Activated naive CD8-positive, alpha-beta T cell treated with anti-CD3 and anti-CD28 coated beads for 36 hours (primary cell): Measurements from ENCODE around the gene ACHE. TPM values are rescaled to one million over a fixed set of nuclear protein-coding genes. Genes with fewer than 3 reads are reported as not detected.
A peak's percentile ranks its signal among the peaks of the same experiment; 100 is the strongest.
"Not testable (repeated sequence)": the region's sequence is repeated elsewhere in the genome, so short reads cannot be mapped to it uniquely, and the experiment has no call there.

Experiments used
- DNase-seq: peaks from one replicate; pipeline ENCODE4 v3.0.0; 2021
- H3K27ac Mint-ChIP-seq: one replicate; pipeline ENCODE4 v1.8.0; 2022; ENCODE audit warnings: mild to moderate bottlenecking, moderate library complexity, mixed read lengths
- H3K27me3 Mint-ChIP-seq: one replicate; pipeline ENCODE4 v1.8.0; 2022; ENCODE audit warnings: mild to moderate bottlenecking, mixed read lengths
- H3K36me3 Mint-ChIP-seq: one replicate; pipeline ENCODE4 v1.8.0; 2021; ENCODE audit warnings: mild to moderate bottlenecking, mixed read lengths
- H3K4me1 Mint-ChIP-seq: one replicate; pipeline ENCODE4 v1.8.0; 2021; ENCODE audit warnings: mixed read lengths
- H3K4me3 Mint-ChIP-seq: one replicate; pipeline ENCODE4 v1.8.0; 2022; ENCODE audit warnings: mild to moderate bottlenecking, moderate library complexity, mixed read lengths
- H3K9me3 Mint-ChIP-seq: one replicate; pipeline ENCODE4 v1.8.0; 2022; ENCODE audit warnings: mixed read lengths
- total RNA-seq, 2 experiments: library from RNA; stranded (reverse); gene quantifications; one replicate each; pipeline ENCODE4 v1.2.3, GENCODE V29; 2021

ACHE gene
- total RNA-seq, 2 experiments from 2014 or later = 0.14 TPM; not detected in 1

DNA sequence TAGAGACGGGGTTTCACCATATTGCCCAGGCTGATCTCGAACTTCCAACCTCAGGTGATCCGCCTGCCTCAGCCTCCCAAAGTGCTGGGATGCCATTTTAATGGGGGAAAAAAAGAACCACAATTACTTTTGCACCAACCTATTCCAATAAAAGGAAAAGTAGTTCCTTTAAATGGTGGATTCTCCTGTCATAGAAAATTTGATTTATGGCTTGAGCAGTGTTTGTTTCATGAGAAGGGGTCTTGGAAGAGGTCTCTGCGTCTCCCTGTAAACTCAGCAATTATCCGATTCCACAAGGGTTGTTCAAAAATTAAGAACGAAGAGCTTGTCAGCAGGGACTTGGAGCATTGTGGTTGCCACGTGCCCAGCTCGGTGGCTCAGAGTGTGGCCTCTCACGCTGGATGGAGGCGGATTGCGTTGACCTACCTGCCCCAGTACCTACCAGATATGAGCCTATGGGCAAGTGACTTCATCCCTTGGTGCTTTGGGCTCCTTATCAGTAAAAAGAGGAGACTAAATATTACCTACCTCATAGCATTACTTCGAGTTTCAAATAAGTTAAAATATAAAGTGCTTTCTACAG lies 31.3 kb downstream of the ACHE start:
- Mint-ChIP-seq H3K9me3 (no peaks in the 10 kb centered on the region), H3K27ac (no peak overlapping the region), H3K36me3 (peaks cover 15% of the 10 kb centered on the region), H3K4me3 (no peak overlapping the region), H3K4me1 (peaks cover 16% of the 10 kb centered on the region), H3K27me3 (no peaks in the 10 kb centered on the region)
- DNase-seq = no peak

DNA sequence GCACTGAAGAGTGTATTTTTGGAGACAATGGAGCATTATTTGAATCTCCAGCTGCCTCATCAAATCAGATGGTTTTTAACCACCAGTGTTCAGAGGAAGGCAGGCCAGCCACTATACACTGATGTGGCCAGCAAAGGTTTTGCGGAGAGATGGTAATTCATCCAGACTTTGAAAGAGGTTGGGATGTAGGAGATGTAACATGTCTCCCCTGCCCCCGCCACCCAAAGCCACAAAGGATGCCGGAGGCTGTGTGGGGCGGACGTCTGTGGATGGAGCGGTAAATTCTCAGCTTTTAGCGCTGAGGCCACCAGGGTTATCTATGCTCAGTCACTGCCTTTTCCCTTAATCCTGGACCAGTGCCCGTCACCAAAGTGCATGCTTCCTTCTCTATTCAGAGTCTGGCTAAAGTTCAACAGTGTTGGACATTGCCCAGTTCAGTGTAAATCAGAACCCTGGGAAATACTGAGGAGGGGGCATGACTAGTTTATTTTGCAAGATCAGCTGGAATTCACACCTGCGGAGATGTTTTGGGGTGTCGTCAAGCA lies 32.2 kb downstream of the ACHE start:
- H3K27ac Mint-ChIP-seq = no peak overlapping the region
- no peak for DNase-seq
- H3K4me1 Mint-ChIP-seq = peaks cover 16% of the 10 kb centered on the region
- no peak overlapping the region for H3K4me3 Mint-ChIP-seq
- H3K9me3 Mint-ChIP-seq = no peaks in the 10 kb centered on the region
- no peaks in the 10 kb centered on the region for H3K27me3 Mint-ChIP-seq
- H3K36me3 Mint-ChIP-seq = peaks cover 15% of the 10 kb centered on the region

DNA sequence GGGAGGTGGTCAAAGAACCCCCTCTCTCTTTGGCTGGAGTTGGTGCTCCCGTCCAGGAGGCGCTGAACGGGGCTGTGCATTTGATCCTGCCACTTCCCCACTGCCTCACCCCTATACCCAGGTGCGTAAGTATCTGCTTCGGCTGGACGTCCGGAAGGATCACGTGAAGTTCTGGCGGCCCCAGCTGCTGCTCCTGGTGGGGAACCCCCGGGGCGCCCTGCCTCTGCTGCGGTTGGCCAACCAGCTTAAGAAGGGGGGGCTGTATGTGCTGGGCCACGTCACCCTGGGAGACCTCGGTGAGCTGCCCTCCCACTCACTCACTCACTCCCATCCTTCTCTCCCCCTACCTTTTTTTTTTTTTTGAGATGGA lies 34.1 kb downstream of the ACHE start:
- no peak overlapping the region for H3K4me3 Mint-ChIP-seq
- peaks cover 6% of the 10 kb centered on the region for H3K4me1 Mint-ChIP-seq
- no peak for DNase-seq
- H3K27me3 Mint-ChIP-seq = no peaks in the 10 kb centered on the region
- no peak overlapping the region for H3K27ac Mint-ChIP-seq
- H3K9me3 Mint-ChIP-seq = no peaks in the 10 kb centered on the region
- H3K36me3 Mint-ChIP-seq = peaks cover 10% of the 10 kb centered on the region

DNA sequence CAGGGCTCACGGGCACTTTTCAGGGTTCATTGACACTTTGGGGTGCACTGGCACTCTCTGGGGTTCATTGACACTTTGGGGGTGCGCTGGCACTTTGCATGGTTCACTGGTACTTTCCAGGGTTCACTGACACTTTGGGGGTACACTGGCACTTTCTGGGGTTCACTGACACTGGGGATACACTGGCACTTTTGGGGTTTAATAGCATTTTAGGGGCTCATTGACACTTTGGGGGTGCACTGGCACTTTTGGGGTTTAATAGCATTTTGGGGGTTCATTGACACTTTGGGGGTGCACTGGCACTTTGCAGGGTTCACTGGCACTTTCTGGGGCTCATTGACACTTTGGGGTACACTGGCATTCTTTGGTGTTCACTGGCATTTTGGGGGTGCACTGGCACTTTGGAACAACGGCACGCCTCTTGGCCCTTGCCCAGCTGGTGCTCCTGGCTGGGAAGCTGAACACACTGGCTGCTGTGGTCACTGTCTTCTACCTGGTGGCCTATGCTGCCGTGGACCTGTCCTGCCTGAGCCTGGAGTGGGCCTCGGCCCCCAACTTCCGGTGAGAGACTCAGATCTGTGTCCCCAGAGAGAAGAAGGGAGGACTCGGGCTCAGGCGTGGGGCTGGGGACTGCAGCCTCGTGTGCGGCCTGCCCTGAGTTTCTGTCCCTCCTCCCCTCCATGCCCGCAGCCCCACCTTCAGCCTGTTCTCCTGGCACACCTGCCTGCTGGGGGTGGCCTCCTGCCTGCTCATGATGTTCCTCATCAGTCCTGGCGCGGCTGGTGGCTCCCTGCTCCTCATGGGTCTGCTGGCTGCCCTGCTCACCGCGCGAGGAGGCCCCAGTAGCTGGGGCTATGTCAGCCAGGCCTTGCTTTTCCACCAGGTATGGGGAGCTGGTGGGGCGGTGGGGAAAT lies 34.7 kb downstream of the ACHE start:
- Mint-ChIP-seq H3K36me3 (peaks cover 10% of the 10 kb centered on the region), H3K27me3 (no peaks in the 10 kb centered on the region), H3K4me1 (peaks cover 4% of the 10 kb centered on the region), H3K4me3 (no peak overlapping the region), H3K27ac (no peak overlapping the region), H3K9me3 (no peaks in the 10 kb centered on the region)
- no peak for DNase-seq

DNA sequence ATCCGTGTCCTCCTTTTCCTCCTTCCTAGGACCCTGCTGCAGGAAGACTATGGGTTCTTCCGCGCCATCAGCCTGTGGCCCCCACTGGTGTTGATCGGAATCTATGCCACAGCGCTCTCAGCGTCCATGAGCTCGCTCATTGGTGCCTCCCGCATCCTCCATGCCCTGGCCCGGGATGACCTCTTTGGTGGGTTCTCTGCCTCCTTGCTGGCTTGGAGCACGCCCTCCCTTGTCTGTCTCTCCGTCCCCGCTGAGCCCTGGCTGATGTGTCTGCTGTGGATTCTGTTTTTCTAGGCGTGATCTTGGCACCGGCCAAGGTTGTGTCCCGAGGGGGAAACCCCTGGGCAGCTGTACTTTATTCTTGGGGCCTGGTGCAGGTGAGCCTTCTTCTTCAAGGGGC lies 35.8 kb downstream of the ACHE start:
- Mint-ChIP-seq H3K27me3 (no peaks in the 10 kb centered on the region), H3K4me1 (no peaks in the 10 kb centered on the region), H3K9me3 (no peaks in the 10 kb centered on the region), H3K4me3 (no peak overlapping the region), H3K27ac (no peak overlapping the region), H3K36me3 (peaks cover 10% of the 10 kb centered on the region)
- DNase-seq = no peak

DNA sequence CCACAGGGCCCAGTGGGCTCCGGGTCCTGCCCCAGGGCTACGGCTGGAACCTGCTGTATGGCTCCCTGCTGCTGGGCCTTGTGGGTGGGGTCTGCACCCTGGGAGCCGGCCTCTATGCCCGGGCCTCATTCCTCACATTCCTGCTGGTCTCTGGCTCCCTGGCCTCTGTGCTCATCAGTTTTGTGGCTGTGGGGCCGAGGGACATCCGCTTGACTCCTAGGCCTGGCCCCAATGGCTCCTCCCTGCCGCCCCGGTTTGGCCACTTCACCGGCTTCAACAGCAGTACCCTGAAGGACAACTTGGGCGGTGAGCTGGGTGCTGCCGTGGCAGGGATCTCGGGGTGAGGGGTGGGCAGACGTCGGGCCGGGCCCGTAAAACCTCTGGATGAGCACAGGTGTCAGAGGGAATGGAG lies 38.8 kb downstream of the ACHE start:
- peaks cover 10% of the 10 kb centered on the region for H3K36me3 Mint-ChIP-seq
- no peak overlapping the region for H3K27ac Mint-ChIP-seq

DNA sequence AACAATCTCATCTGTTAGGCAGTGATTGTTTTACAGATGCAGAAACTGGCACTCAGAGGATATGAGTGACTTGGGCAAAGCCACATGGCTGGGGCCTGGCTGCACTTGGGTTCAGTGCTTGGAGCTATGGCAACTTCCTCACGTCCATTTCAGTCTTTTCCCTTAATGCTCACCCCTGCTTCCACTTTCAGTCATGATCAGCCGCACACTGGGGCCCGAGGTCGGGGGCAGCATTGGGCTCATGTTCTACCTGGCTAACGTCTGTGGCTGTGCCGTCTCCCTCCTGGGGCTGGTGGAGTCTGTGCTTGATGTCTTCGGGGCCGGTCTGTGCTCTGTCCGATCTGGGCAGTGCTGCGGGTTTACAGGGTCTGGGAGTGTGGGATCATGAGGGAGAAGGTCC lies 40.2 kb downstream of the ACHE start:
- no peak for DNase-seq
- Mint-ChIP-seq H3K36me3 (peaks cover 5% of the 10 kb centered on the region), H3K27me3 (no peaks in the 10 kb centered on the region), H3K4me1 (peaks cover 12% of the 10 kb centered on the region), H3K4me3 (no peak overlapping the region), H3K9me3 (no peaks in the 10 kb centered on the region), H3K27ac (no peak overlapping the region)

More for the DNA sequence above, 38.8 kb downstream of the ACHE start:
- Mint-ChIP-seq H3K4me3 (no peak overlapping the region), H3K27me3 (no peaks in the 10 kb centered on the region), H3K4me1 (peaks cover 10% of the 10 kb centered on the region), H3K9me3 (no peaks in the 10 kb centered on the region)
- DNase-seq = no peak

DNA sequence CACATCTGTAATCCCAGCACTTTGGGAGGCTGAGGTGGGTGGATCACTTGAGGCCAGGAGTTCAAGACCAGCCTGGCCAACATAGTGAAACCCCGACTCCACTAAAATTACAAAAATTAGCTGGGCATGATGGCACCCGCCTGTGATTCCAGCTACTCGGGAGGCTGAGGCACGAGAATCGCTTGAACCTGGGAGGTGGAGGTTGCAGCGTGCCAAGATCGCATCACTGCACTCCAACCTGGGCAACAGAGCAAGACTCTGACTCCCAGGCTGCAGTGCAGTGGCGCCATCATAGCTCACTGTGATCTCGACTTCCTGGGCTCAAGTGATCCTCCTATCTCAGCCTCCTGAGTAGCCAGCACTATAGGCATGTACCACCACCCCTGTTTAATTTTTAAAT lies 40.8 kb downstream of the ACHE start:
- peaks cover 12% of the 10 kb centered on the region for H3K4me1 Mint-ChIP-seq
- H3K27me3 Mint-ChIP-seq, H3K36me3 Mint-ChIP-seq, H3K9me3 Mint-ChIP-seq, H3K27ac Mint-ChIP-seq, H3K4me3 Mint-ChIP-seq, DNase-seq: not testable (repeated sequence)

DNA sequence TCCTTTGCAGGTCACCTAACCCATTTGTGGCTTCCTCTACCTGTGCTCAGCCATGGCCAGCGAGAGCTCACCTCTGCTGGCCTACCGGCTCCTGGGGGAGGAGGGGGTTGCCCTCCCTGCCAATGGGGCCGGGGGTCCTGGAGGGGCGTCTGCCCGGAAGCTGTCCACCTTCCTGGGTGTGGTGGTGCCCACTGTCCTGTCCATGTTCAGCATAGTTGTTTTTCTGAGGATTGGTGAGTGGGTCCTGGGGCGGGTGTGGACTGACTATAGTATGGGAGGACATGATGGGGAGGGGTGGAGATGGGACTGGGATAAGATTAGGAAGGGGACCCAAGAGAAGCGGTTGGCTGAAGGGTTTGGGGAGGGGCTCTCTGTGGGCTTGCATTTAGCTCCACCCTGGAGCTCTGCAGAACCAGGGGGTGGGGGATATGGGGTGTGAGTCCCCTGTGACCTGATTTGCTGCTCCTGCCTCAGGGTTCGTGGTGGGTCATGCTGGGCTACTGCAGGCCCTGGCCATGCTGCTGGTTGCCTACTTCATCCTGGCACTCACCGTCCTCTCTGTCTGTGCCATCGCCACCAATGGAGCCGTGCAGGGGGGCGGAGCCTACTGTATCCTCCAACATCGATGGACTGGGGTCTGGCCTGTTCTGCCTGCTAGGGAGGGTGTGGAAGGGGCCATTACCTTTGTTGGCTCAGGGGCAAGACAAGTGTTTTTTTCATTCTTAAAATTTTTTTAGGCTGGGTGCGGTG lies 41.4 kb downstream of the ACHE start:
- H3K36me3 Mint-ChIP-seq = no peaks in the 10 kb centered on the region
- no peaks in the 10 kb centered on the region for H3K27me3 Mint-ChIP-seq
- H3K27ac Mint-ChIP-seq = no peak overlapping the region
- no peaks in the 10 kb centered on the region for H3K9me3 Mint-ChIP-seq
- H3K4me3 Mint-ChIP-seq = peak overlapping the region; percentile 14
- H3K4me1 Mint-ChIP-seq = peaks cover 12% of the 10 kb centered on the region
- DNase-seq = no peak

DNA sequence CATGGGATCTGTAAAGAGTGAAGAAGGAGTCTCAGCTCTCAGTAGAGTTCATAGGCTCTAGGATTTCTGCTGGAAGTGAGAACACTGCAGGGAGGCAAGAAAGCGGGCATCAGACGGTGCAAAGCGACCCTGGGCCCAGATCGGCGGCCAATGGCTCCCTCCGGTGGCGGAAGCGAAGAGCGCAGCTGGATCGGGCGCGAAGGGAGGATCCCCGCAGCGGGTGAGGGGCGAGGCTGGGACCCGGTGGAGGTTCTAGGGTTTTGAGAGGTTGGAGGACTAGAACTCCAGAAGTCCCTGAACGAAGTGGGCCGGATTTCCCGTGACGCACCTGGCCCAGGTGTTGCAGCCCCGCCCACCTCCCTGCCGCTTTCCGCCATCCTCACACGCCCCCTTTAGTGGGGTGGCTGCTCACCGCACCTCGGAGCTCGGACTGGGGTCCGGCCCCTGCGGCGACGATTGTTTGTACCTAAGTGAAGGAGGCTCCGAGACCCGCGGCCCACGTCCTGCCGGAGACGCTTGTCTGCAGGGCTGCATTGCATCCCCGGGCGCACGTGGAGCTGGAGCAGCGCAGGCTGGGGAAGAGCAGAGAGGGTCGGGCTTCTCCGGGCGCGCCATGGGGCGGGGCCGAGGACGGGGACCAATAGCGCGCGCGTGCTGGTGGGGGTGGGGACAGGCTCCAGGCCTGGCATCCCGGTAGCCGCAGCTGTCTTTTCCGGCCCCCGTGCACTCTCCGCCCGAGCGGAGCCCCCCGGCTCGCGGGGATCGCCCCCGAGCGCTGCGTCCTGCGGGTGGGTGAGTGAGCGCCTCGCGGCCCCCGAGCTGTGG lies 43.4 kb downstream of the ACHE start, which contains the start of gene SLC12A9:
Gene SLC12A9, plus strand, starts transcription at position 666 of the 825 bp plus-strand sequence. CDS start 1,485 bp downstream, outside the sequence.
- DNase-seq = peak; percentile 92
- Mint-ChIP-seq H3K4me3 (peak within 1 kb of the TSS; percentile 95), H3K4me1 (peaks cover 12% of the 10 kb centered on the region), H3K27ac (peak within 1 kb of the TSS; percentile 90), H3K36me3 (no peaks in the 10 kb centered on the region), H3K27me3 (no peaks in the 10 kb centered on the region), H3K9me3 (no peaks in the 10 kb centered on the region)

DNA sequence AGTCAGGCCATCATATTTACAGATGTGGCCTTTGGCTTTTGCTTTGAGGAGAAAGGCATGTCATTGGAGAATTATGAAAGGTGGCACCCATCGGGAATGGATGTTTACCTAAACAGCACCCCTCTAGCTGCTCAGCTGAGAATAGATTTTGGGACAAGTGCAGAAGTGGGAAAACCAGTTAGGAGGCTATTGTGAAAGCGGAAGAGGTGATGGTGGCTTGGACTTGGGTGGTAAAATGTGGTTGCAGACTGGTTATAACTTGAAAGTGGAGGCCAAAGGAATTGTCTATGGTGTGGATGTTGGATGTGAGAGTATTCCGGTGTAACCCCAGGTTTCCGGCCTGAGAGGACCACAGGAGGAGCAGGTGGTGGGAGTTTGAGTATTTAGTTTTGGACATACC lies 48.3 kb downstream of the ACHE start:
- H3K4me1 Mint-ChIP-seq = peaks cover 3% of the 10 kb centered on the region
- no peak for DNase-seq
- no peak overlapping the region for H3K27ac Mint-ChIP-seq
- no peak overlapping the region for H3K4me3 Mint-ChIP-seq
- no peaks in the 10 kb centered on the region for H3K27me3 Mint-ChIP-seq
- no peaks in the 10 kb centered on the region for H3K9me3 Mint-ChIP-seq
- H3K36me3 Mint-ChIP-seq = no peaks in the 10 kb centered on the region

DNA sequence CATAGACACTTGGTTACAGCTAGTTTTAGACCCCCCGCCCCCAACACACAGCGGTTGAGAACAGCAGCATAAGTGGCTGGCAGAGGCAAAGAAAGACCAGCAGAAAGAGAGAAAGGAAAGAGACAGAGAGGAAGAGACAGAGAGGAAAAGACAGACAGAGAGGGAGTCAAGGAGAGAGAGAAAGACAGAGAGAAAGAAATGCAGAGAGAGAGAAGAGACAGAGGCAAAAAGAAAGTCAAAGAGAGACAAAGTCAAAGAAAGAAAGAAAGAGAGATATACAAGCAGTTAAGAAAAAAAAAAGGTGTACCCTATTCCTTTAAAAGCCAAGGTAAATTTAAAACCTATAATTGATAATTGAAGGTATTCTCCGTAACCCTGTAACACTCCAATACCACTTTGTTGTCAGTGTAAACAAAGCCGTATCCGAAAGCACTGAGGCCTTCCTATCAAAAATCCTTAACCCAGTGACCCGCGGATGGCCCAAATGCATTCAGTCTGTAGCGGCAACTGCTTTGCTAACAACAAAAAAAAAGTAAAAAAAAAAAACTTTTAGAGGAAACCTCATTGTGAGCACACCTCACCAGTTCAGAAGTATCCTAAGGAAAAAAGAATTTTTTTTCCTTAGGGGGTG lies 55.1 kb downstream of the ACHE start:
- Mint-ChIP-seq H3K36me3 (peaks cover 1% of the 10 kb centered on the region), H3K27ac (no peak overlapping the region)
- no peak for DNase-seq

More for the DNA sequence above, 55.1 kb downstream of the ACHE start:
- no peak overlapping the region for H3K4me3 Mint-ChIP-seq
- H3K4me1 Mint-ChIP-seq = peaks cover 6% of the 10 kb centered on the region
- H3K27me3 Mint-ChIP-seq = no peaks in the 10 kb centered on the region
- no peaks in the 10 kb centered on the region for H3K9me3 Mint-ChIP-seq
